ENCODE measurements around the gene CTBS.
"Not testable (repeated sequence)": the region's sequence is repeated elsewhere in the genome, so short reads cannot be mapped to it uniquely, and the experiment has no call there.

Gene CTBS

GRCh38 chr1:84573967-84574842 lies at the start of gene CTBS:
CTBS (minus strand) TSS chr1:84574440; CDS start chr1:84574415, 25 bp downstream.
- DNase-seq (ENCODE audit: low read depth) = peak; percentile 73

GRCh38 chr1:84621553-84621952 lies 47.3 kb upstream of the CTBS start:
- no peak for DNase-seq (ENCODE audit: low read depth)

GRCh38 chr1:84620720-84621313 lies 46.6 kb upstream of the CTBS start:
- DNase-seq (ENCODE audit: low read depth) = peak; percentile 66

- peak; percentile 17 for DNase-seq (ENCODE audit: low read depth)
Observed at GRCh38 chr1:84619383-84620102, 45.3 kb upstream of the CTBS start.

- DNase-seq (ENCODE audit: low read depth) = no peak
Observed at GRCh38 chr1:84617349-84617748, 43.1 kb upstream of the CTBS start.

GRCh38 chr1:84615790-84616189 lies 41.5 kb upstream of the CTBS start:
- no peak for DNase-seq (ENCODE audit: low read depth)

- no peak for DNase-seq (ENCODE audit: low read depth)
Observed at GRCh38 chr1:84613887-84614286, 39.6 kb upstream of the CTBS start.

GRCh38 chr1:84613026-84613425 lies 38.8 kb upstream of the CTBS start:
- DNase-seq (ENCODE audit: low read depth) = no peak

- DNase-seq (ENCODE audit: low read depth) = no peak
Observed at GRCh38 chr1:84611796-84612195, 37.6 kb upstream of the CTBS start.

- DNase-seq (ENCODE audit: low read depth) = no peak
Observed at GRCh38 chr1:84611091-84611490, 36.9 kb upstream of the CTBS start.

- DNase-seq (ENCODE audit: low read depth) = no peak
Observed at GRCh38 chr1:84606977-84607376, 32.7 kb upstream of the CTBS start.

GRCh38 chr1:84605157-84605556 lies 30.9 kb upstream of the CTBS start:
- DNase-seq (ENCODE audit: low read depth) = no peak

GRCh38 chr1:84603941-84604830 lies 29.9 kb upstream of the CTBS start:
- no peak for DNase-seq (ENCODE audit: low read depth)

- no peak for DNase-seq (ENCODE audit: low read depth)
Observed at GRCh38 chr1:84603223-84603622, 29.0 kb upstream of the CTBS start.

- DNase-seq (ENCODE audit: low read depth) = no peak
Observed at GRCh38 chr1:84600796-84601195, 26.6 kb upstream of the CTBS start.

- DNase-seq (ENCODE audit: low read depth) = no peak
Observed at GRCh38 chr1:84598846-84599741, 24.9 kb upstream of the CTBS start.

- no peak for DNase-seq (ENCODE audit: low read depth)
Observed at GRCh38 chr1:84598418-84598817, 24.2 kb upstream of the CTBS start.

- no peak for DNase-seq (ENCODE audit: low read depth)
Observed at GRCh38 chr1:84597011-84597410, 22.8 kb upstream of the CTBS start.

- DNase-seq (ENCODE audit: low read depth) = not testable (repeated sequence)
Observed at GRCh38 chr1:84594959-84595358, 20.7 kb upstream of the CTBS start.

GRCh38 chr1:84587099-84587498 lies 12.9 kb upstream of the CTBS start:
- no peak for DNase-seq (ENCODE audit: low read depth)

- DNase-seq (ENCODE audit: low read depth) = no peak
Observed at GRCh38 chr1:84585803-84586202, 11.6 kb upstream of the CTBS start.

Data from stimulated activated CD8-positive, alpha-beta memory T cell treated with anti-CD3 and anti-CD28 coated beads, Interleukin-12 subunit alpha, Interleukin-12 subunit beta, amount 100 ng/mL, for 4 hours (primary cell).